Measurements from ENCODE around the gene C10orf90.

The C10orf90 gene

DNA sequence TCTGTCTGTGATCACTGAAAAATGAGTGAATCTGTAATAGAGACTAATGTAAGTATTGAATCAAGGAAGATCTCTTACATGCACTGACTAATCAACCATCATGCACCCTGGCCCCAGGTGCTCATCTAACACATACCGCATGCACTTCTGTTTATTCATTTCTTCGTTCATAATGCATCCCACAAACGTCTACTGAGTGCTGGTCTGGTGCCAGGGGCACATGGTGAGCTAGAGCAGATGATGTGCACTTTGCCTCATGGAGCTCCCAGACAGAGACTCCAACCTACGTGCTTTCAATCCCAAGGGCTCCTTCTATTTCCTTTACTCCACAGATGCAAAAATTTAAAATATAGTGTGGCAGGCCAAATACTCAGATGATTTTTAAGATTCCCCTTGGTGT, 10.7 kb downstream of the C10orf90 start:
- no peak for DNase-seq (ENCODE audit: low read depth)
- no peak overlapping the region for H3K4me3 ChIP-seq (ENCODE audit: low read length)
- TF ChIP-seq, protein P1, sequence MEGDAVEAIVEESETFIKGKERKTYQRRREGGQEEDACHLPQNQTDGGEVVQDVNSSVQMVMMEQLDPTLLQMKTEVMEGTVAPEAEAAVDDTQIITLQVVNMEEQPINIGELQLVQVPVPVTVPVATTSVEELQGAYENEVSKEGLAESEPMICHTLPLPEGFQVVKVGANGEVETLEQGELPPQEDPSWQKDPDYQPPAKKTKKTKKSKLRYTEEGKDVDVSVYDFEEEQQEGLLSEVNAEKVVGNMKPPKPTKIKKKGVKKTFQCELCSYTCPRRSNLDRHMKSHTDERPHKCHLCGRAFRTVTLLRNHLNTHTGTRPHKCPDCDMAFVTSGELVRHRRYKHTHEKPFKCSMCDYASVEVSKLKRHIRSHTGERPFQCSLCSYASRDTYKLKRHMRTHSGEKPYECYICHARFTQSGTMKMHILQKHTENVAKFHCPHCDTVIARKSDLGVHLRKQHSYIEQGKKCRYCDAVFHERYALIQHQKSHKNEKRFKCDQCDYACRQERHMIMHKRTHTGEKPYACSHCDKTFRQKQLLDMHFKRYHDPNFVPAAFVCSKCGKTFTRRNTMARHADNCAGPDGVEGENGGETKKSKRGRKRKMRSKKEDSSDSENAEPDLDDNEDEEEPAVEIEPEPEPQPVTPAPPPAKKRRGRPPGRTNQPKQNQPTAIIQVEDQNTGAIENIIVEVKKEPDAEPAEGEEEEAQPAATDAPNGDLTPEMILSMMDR (IDR thresholded peaks at IDR 0.05; ENCODE audit: insufficient read depth, low read depth, low read length, missing control alignments), result no peak

DNA sequence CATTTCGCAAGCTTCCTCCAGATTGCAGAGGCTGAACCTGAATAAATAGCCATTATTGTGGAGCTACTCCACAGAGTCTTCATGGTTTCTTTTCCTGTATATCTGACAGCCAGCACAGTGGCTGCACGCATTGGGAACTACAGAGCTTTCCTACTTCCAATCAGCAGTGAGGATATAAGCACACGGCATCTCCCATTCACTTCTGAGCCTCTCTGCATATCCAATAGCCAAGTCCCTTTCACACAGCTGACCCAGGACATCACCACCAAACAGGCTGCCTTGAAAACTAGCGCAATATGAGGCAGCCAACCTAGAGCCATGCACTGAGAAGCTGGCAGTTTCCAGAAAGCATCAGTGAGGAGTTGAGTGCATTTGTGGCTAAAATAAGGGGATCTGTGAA, 11.6 kb downstream of the C10orf90 start:
- TF ChIP-seq, protein P1 (IDR thresholded peaks at IDR 0.05; ENCODE audit: insufficient read depth, low read depth, low read length, missing control alignments), result no peak
- H3K4me3 ChIP-seq (ENCODE audit: low read length), result no peak overlapping the region
- no peak for DNase-seq (ENCODE audit: low read depth)

DNA sequence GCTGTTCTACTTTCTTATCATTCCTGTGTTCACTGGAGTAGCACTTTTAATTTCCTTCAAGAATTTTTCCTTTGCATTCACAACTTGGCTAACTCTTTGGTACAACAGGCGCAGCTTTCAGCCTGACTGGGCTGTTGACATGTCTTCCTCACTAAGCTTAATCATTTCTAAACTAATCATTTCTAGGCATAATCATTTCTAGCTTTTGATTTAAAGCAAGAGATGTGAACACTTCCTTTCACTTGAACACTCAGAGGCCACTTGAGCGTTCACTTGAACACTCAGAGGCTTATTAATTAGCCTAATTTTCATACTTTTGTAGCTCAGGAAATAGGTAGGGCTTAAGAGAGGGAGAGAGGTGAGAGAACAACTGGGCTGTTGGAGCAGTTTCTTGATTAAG, 15.9 kb downstream of the C10orf90 start:
- no peak for DNase-seq (ENCODE audit: low read depth)
- TF ChIP-seq, protein P1 (IDR thresholded peaks at IDR 0.05; ENCODE audit: insufficient read depth, low read depth, low read length, missing control alignments), result no peak
- H3K4me3 ChIP-seq (ENCODE audit: low read length), result no peak overlapping the region

DNA sequence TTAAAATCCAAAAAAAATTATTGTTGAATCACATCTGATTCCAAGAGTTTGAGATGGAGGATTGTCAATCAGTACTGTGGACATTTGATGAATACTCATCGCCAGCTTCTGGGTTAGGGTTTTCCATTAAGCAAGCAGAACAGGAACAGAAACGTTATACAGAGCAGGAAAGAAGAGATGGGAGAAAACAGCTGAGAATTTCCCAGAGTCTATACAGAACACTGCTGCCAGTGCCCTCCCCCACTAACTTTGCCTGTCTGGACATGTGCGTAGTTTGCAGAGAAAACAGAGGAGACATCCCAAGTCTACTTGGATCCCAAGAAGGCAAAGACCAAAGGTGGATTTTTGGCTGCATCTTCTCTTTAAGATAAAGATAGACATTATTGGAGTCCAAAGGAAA, 19.0 kb downstream of the C10orf90 start:
- TF ChIP-seq, protein P1 (IDR thresholded peaks at IDR 0.05; ENCODE audit: insufficient read depth, low read depth, low read length, missing control alignments), result no peak
- DNase-seq (ENCODE audit: low read depth), result no peak
- H3K4me3 ChIP-seq (ENCODE audit: low read length), result no peak overlapping the region

DNA sequence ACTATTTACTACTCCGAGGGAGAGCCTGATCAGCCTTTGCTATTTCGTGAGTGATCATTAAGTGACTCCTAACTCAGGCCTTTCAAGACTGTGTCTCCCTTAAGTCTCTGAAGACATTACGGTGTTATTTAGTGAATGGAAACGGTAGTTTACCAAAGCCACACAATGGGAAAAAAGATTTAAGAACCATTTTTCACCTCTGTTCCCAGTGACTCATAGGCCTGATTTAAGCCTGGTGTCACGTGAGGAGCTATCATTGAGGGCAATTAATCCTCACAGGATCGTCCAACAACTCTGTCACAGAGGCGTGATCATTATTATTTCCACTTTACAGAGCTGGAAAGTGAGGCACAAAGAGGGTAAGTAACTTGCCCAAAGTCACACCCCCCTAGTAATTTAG, 20.3 kb downstream of the C10orf90 start:
- DNase-seq (ENCODE audit: low read depth), result no peak
- no peak overlapping the region for H3K4me3 ChIP-seq (ENCODE audit: low read length)
- TF ChIP-seq, protein P1 (IDR thresholded peaks at IDR 0.05; ENCODE audit: insufficient read depth, low read depth, low read length, missing control alignments), result no peak

DNA sequence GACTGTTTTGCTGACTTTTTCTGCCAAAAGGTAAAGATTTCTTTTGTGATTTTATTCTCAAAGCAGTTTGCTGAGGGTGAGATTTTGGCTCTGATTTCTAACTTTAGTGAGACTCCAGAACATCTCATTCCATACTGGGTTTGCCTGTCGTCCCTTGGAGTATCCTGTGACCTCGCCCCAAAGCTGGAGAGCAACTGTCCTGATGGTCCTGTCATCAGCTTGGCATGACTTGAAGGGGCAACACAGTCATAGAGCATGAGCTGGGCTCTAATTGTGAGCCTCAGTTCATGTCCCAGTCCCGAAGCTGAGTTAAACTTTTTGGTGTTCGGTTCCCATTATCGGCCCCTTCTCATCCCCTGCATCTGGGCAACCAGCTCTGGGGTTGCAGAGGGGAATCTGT, 23.4 kb downstream of the C10orf90 start:
- TF ChIP-seq, protein P1 (IDR thresholded peaks at IDR 0.05; ENCODE audit: insufficient read depth, low read depth, low read length, missing control alignments), result no peak

DNA sequence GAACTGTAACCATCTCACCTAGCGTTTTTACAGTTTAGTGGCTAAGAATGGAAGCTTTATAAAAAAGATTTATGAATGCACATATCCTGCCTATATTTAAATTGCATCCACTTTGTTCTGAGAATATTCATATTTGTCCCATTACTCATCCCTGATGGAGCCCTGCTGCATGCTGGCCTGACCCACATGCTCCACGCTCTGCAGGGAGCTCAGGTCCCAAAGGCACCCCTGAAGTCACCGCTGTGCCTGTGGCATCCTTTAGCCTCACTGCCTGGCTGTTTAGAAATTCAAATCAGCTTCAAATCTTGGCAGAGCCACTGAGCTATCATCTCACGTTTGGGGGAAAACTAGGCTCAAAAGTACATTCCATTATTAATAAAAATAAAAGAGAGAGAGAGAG, 24.4 kb downstream of the C10orf90 start:
- H3K4me3 ChIP-seq (ENCODE audit: low read length), result no peak overlapping the region
- DNase-seq (ENCODE audit: low read depth), result peak; percentile 29
- TF ChIP-seq, protein P1 (IDR thresholded peaks at IDR 0.05; ENCODE audit: insufficient read depth, low read depth, low read length, missing control alignments), result no peak

More for the DNA sequence above, 23.4 kb downstream of the C10orf90 start:
- H3K4me3 ChIP-seq (ENCODE audit: low read length), result no peak overlapping the region
- DNase-seq (ENCODE audit: low read depth), result no peak

Data from epithelial cell of esophagus (primary cell).